HepG2 (cell line): Measurements from ENCODE around the gene SYCE1L. TPM values are rescaled to one million over a fixed set of nuclear protein-coding genes. Genes with fewer than 3 reads are reported as not detected.

Experiments
- ARID2 ChIP-seq: sonication (generic); formaldehyde crosslinking; IDR thresholded peaks from 2 replicates; pipeline ENCODE4 v1.8.1; 2022; ENCODE audit warnings: mild to moderate bottlenecking, missing genetic modification reagents, borderline replicate concordance
- CC2D1A ChIP-seq: sonication (generic); formaldehyde crosslinking; IDR thresholded peaks from 2 replicates; pipeline ENCODE4 v1.8.1; 2023; ENCODE audit warnings: mild to moderate bottlenecking, missing genetic modification reagents
- CEBPB ChIP-seq: IDR thresholded peaks from 2 replicates; pipeline ENCODE4 v1.6.1; 2011; ENCODE audit warnings: low read depth, low read length, improper control_type of control experiment, borderline replicate concordance
- HHEX ChIP-seq: IDR thresholded peaks from 2 replicates; pipeline ENCODE4 v1.6.1; 2016; ENCODE audit warnings: control low read depth
- NFYB ChIP-seq: sonication (generic); formaldehyde crosslinking; IDR thresholded peaks from 2 replicates; pipeline ENCODE4 v1.4.0; 2020; ENCODE audit warnings: missing genetic modification reagents
- PPARG ChIP-seq: conservative IDR thresholded peaks from 2 replicates; pipeline ENCODE4 v1.6.1; 2016; ENCODE audit warnings: missing biosample characterization, missing genetic modification reagents
- TBP ChIP-seq: sonication (generic); formaldehyde crosslinking; IDR thresholded peaks from 2 replicates; pipeline ENCODE4 v1.5.0; 2020; ENCODE audit warnings: missing genetic modification reagents
- U2AF2 ChIP-seq: fragments of 200-400 bp; formaldehyde crosslinking; IDR thresholded peaks from 2 replicates; pipeline ENCODE4 v1.6.1; 2017; ENCODE audit warnings: low read depth, mild to moderate bottlenecking, low read length
- ZNF124 ChIP-seq: sonication (generic); formaldehyde crosslinking; IDR thresholded peaks from 2 replicates; pipeline ENCODE4 v1.4.0; 2020; ENCODE audit warnings: missing genetic modification reagents
- ZNF234 ChIP-seq: sonication (generic); formaldehyde crosslinking; conservative IDR thresholded peaks from 2 replicates; pipeline ENCODE4 v1.5.1; 2020; ENCODE audit warnings: mild to moderate bottlenecking, missing genetic modification reagents
- ZNF34 ChIP-seq: sonication (generic); formaldehyde crosslinking; IDR thresholded peaks from 2 replicates; pipeline ENCODE4 v1.4.0; 2020; ENCODE audit warnings: mild to moderate bottlenecking, missing genetic modification reagents, borderline replicate concordance
- ZNF382 ChIP-seq: sonication (generic); formaldehyde crosslinking; IDR thresholded peaks from 2 replicates; pipeline ENCODE4 v1.5.0; 2020; ENCODE audit warnings: missing genetic modification reagents, mild to moderate bottlenecking, borderline replicate concordance
- ZNF383 ChIP-seq: sonication (generic); formaldehyde crosslinking; IDR thresholded peaks from 2 replicates; pipeline ENCODE4 v1.4.0; 2020; ENCODE audit warnings: missing genetic modification reagents, mild to moderate bottlenecking, borderline replicate concordance
- ZNF816 ChIP-seq: sonication (generic); formaldehyde crosslinking; IDR thresholded peaks from 2 replicates; pipeline ENCODE4 v1.8.0; 2022; ENCODE audit warnings: missing genetic modification reagents, mild to moderate bottlenecking, borderline replicate concordance
- ZNF883 ChIP-seq: sonication (generic); formaldehyde crosslinking; IDR thresholded peaks from 2 replicates; pipeline ENCODE4 v1.5.1; 2020; ENCODE audit warnings: mild to moderate bottlenecking, missing genetic modification reagents; ENCODE audit errors: not compliant biosample characterization
- polyA plus RNA-seq, 8 experiments: library from polyadenylated mRNA; depleted of rRNA in 3 of 8; stranded (reverse) in 7 of 8; unstranded in 1 of 8; fragments of >200 nt; fragmentation: Illumina TruSeq in 4 of 8; extraction: Trizol in 4 of 8; gene quantifications; 2 replicates each; pipeline versions ENCODE4 v1.2.1 to v1.2.3, GENCODE V29; 2011 to 2016; ENCODE audit warnings: low read depth in 4 of 8, missing spikeins in 1 of 8, mixed read lengths in 1 of 8; ENCODE audit not compliant: insufficient read depth in 1 of 8
- total RNA-seq, 5 experiments: library from RNA; depleted of rRNA; stranded (reverse); fragments of >200 nt; fragmentation: Illumina TruSeq; extraction: Trizol; gene quantifications; 2 replicates each; pipeline ENCODE4 v1.2.3, GENCODE V29; 2016; ENCODE audit warnings: low read depth in 1 of 5
- TF ChIP-seq, protein P1 (sequence below): sonication (generic); formaldehyde crosslinking; IDR thresholded peaks from 2 replicates; pipeline ENCODE4 v1.5.0; 2020; ENCODE audit warnings: mild to moderate bottlenecking, low read depth, missing genetic modification reagents, borderline replicate concordance
- TF ChIP-seq, protein P2 (sequence below): sonication (generic); formaldehyde crosslinking; IDR thresholded peaks from 2 replicates; pipeline ENCODE4 v1.4.0; 2020; ENCODE audit warnings: missing genetic modification reagents, borderline replicate concordance
- TF ChIP-seq, protein P3 (sequence below): sonication (generic); formaldehyde crosslinking; IDR thresholded peaks from 2 replicates; pipeline ENCODE4 v1.4.0; 2020; ENCODE audit warnings: mild to moderate bottlenecking, missing genetic modification reagents
- TF ChIP-seq, protein P4 (sequence below): conservative IDR thresholded peaks from 2 replicates; pipeline ENCODE4 v1.6.1; 2018; ENCODE audit warnings: missing genetic modification reagents
- TF ChIP-seq, protein P5 (sequence below), 2 experiments: sonication (generic) in 1 of 2; formaldehyde crosslinking in 1 of 2; IDR thresholded peaks; 2 replicates each; pipeline versions ENCODE4 v1.4.0 to v1.6.1; 2016 to 2020; ENCODE audit warnings: borderline replicate concordance in 1 of 2, low read depth in 1 of 2, mild to moderate bottlenecking in 1 of 2, missing genetic modification reagents in 1 of 2

SYCE1L gene
- total and polyA plus RNA-seq, 2 of the 13 experiments (the other 11 are each of a cell fraction or from before 2014, with no cell fraction given): 0.22 TPM; not detected in 1

DNA sequence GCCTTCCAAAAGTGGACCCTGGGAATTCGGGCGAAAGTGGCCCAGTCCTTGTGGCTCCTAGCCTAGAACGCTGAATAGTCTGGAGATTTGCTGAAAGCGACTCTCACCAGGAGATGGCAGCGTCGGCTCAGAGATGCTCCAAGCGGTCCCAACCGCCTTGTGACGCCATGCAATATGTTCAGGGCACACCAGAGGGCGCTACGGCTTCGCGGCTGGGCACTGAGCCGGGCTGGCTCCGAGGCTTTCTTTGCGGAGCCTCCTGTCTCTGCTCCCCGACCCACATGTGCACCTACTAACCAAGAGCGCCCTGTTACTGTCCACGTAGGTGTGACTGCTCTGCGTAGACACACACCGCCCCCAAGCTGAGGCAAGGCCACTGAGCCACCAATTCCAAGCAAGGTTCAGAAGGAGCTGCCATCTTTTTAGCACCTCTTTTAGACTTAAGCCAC lies 36.9 kb downstream of the SYCE1L start (continued):
- TF ChIP-seq ZNF382 (CRISPR knock-in tag) (no peak), ZNF34 (no peak), CC2D1A (CRISPR knock-in tag) (no peak), U2AF2 (no peak), TBP (0 out of 2 replicates have a peak, but pooled peaks have one; percentile 35), HHEX (CRISPR knock-in tag) (no peak), PPARG (CRISPR knock-in tag) (0 out of 2 replicates have a peak, but pooled peaks have one; percentile 34), ZNF883 (CRISPR knock-in tag) (no peak), ZNF816 (CRISPR knock-in tag) (no peak), NFYB (CRISPR knock-in tag) (no peak), ARID2 (no peak), ZNF383 (no peak), CEBPB (peak; percentile 16; the same call in 1 of the 2 replicates), ZNF124 (CRISPR knock-in tag) (0 out of 2 replicates have a peak, but pooled peaks have one; percentile 42), ZNF234 (CRISPR knock-in tag) (0 out of 2 replicates have a peak, but pooled peaks have one; percentile 62)
- TF ChIP-seq, protein P1, sequence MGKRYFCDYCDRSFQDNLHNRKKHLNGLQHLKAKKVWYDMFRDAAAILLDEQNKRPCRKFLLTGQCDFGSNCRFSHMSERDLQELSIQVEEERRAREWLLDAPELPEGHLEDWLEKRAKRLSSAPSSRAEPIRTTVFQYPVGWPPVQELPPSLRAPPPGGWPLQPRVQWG (CRISPR knock-in tag): no peak
- TF ChIP-seq, protein P2, sequence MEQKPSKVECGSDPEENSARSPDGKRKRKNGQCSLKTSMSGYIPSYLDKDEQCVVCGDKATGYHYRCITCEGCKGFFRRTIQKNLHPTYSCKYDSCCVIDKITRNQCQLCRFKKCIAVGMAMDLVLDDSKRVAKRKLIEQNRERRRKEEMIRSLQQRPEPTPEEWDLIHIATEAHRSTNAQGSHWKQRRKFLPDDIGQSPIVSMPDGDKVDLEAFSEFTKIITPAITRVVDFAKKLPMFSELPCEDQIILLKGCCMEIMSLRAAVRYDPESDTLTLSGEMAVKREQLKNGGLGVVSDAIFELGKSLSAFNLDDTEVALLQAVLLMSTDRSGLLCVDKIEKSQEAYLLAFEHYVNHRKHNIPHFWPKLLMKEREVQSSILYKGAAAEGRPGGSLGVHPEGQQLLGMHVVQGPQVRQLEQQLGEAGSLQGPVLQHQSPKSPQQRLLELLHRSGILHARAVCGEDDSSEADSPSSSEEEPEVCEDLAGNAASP (CRISPR knock-in tag): peak; percentile 69
- TF ChIP-seq, protein P3, sequence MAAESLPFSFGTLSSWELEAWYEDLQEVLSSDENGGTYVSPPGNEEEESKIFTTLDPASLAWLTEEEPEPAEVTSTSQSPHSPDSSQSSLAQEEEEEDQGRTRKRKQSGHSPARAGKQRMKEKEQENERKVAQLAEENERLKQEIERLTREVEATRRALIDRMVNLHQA (CRISPR knock-in tag): no peak
- TF ChIP-seq, protein P4, sequence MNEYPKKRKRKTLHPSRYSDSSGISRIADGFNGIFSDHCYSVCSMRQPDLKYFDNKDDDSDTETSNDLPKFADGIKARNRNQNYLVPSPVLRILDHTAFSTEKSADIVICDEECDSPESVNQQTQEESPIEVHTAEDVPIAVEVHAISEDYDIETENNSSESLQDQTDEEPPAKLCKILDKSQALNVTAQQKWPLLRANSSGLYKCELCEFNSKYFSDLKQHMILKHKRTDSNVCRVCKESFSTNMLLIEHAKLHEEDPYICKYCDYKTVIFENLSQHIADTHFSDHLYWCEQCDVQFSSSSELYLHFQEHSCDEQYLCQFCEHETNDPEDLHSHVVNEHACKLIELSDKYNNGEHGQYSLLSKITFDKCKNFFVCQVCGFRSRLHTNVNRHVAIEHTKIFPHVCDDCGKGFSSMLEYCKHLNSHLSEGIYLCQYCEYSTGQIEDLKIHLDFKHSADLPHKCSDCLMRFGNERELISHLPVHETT (CRISPR knock-in tag): no peak
- TF ChIP-seq, protein P5, sequence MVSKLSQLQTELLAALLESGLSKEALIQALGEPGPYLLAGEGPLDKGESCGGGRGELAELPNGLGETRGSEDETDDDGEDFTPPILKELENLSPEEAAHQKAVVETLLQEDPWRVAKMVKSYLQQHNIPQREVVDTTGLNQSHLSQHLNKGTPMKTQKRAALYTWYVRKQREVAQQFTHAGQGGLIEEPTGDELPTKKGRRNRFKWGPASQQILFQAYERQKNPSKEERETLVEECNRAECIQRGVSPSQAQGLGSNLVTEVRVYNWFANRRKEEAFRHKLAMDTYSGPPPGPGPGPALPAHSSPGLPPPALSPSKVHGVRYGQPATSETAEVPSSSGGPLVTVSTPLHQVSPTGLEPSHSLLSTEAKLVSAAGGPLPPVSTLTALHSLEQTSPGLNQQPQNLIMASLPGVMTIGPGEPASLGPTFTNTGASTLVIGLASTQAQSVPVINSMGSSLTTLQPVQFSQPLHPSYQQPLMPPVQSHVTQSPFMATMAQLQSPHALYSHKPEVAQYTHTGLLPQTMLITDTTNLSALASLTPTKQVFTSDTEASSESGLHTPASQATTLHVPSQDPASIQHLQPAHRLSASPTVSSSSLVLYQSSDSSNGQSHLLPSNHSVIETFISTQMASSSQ (IDR thresholded peaks at IDR 0.05; ENCODE audit: low read depth): no peak
- TF ChIP-seq, protein P5 (CRISPR knock-in tag; IDR thresholded peaks at IDR 0.05; ENCODE audit: borderline replicate concordance): no peak
